ENCODE data around the gene BNIPL.

GRCh38 chr1:151037032-151037431, 646 bp downstream of the BNIPL start:
- TF ChIP-seq, protein P1, sequence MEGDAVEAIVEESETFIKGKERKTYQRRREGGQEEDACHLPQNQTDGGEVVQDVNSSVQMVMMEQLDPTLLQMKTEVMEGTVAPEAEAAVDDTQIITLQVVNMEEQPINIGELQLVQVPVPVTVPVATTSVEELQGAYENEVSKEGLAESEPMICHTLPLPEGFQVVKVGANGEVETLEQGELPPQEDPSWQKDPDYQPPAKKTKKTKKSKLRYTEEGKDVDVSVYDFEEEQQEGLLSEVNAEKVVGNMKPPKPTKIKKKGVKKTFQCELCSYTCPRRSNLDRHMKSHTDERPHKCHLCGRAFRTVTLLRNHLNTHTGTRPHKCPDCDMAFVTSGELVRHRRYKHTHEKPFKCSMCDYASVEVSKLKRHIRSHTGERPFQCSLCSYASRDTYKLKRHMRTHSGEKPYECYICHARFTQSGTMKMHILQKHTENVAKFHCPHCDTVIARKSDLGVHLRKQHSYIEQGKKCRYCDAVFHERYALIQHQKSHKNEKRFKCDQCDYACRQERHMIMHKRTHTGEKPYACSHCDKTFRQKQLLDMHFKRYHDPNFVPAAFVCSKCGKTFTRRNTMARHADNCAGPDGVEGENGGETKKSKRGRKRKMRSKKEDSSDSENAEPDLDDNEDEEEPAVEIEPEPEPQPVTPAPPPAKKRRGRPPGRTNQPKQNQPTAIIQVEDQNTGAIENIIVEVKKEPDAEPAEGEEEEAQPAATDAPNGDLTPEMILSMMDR (IDR thresholded peaks at IDR 0.05), result no peak
- TF ChIP-seq POLR2AphosphoS5 (IDR thresholded peaks at IDR 0.05) (no peak), POLR2A (IDR thresholded peaks at IDR 0.05) (no peak)

Data from stomach (tissue), 4 donors.